Thoracic aorta (tissue), 2 donors: ENCODE data around the gene SLC35E2B. TPM values are rescaled to one million over a fixed set of nuclear protein-coding genes. Genes with fewer than 3 reads are reported as not detected.

Experiments
- ATAC-seq: fragments of 150-250 bp; one replicate; pipeline ENCODE4 v1.8.0; 2017; ENCODE audit warnings: low read depth; ENCODE audit not compliant: insufficient number of reproducible peaks, low FRiP score
- DNase-seq: peaks from one replicate; pipeline ENCODE4 v3.0.0-alpha.2; 2020; ENCODE audit warnings: low spot score
- H3K27ac ChIP-seq, 2 donors: fragments of 200-600 bp; sonication (generic); 1 replicate in 1 of 2; 2 replicates in 1 of 2; pipeline ENCODE4 v1.5.1; 2016; ENCODE audit warnings: mild to moderate bottlenecking in 2 of 2, moderate library complexity in 2 of 2
- H3K27me3 ChIP-seq: fragments of 200-600 bp; sonication (generic); replicated peaks from 2 replicates; pipeline ENCODE4 v1.6.0; 2016; ENCODE audit warnings: mild to moderate bottlenecking; ENCODE audit not compliant: insufficient read depth
- H3K36me3 ChIP-seq: fragments of 200-600 bp; sonication (generic); one replicate; pipeline ENCODE4 v1.5.1; 2016
- H3K4me1 ChIP-seq, 2 donors: fragments of 200-600 bp; sonication (generic); 1 replicate in 1 of 2; 2 replicates in 1 of 2; pipeline versions ENCODE4 v1.5.1 to v1.6.0; 2016; ENCODE audit warnings: low read depth in 2 of 2, mild to moderate bottlenecking in 1 of 2; ENCODE audit not compliant: control insufficient read depth in 1 of 2
- H3K4me3 ChIP-seq: fragments of 200-600 bp; sonication (generic); 2 replicates; pipeline ENCODE4 v1.5.1; 2016; ENCODE audit warnings: mild to moderate bottlenecking
- H3K9me3 ChIP-seq: fragments of 200-600 bp; sonication (generic); 2 replicates; pipeline ENCODE4 v1.5.1; 2016
- total RNA-seq, 2 donors: library from RNA; depleted of rRNA; stranded (reverse); fragments of >200 nt; gene quantifications; one replicate each; pipeline versions ENCODE4 v1.1.0 to v1.2.3, GENCODE V29; 2016
- TF ChIP-seq, protein P1 (sequence below): fragments of 200-600 bp; sonication (generic); IDR thresholded peaks from one replicate; pipeline ENCODE4 v1.5.1; 2019; ENCODE audit warnings: antibody characterized with exemption

Gene SLC35E2B
- total RNA-seq, 2 donors from 2014 or later: 37.2 to 48.3 TPM

- ATAC-seq: no peak
- TF ChIP-seq, protein P1, sequence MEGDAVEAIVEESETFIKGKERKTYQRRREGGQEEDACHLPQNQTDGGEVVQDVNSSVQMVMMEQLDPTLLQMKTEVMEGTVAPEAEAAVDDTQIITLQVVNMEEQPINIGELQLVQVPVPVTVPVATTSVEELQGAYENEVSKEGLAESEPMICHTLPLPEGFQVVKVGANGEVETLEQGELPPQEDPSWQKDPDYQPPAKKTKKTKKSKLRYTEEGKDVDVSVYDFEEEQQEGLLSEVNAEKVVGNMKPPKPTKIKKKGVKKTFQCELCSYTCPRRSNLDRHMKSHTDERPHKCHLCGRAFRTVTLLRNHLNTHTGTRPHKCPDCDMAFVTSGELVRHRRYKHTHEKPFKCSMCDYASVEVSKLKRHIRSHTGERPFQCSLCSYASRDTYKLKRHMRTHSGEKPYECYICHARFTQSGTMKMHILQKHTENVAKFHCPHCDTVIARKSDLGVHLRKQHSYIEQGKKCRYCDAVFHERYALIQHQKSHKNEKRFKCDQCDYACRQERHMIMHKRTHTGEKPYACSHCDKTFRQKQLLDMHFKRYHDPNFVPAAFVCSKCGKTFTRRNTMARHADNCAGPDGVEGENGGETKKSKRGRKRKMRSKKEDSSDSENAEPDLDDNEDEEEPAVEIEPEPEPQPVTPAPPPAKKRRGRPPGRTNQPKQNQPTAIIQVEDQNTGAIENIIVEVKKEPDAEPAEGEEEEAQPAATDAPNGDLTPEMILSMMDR: no peak
- no peak overlapping the region for H3K4me3 ChIP-seq
These were observed 81.8 kb downstream of the SLC35E2B start for GRCh38 chr1:1610796-1611195.

GRCh38 chr1:1609822-1610485 is 82.6 kb downstream of the SLC35E2B start:
- DNase-seq (no peak), ATAC-seq (no peak)
- TF ChIP-seq, protein P1: no peak
- Histone ChIP-seq H3K36me3 (no peaks in the 10 kb centered on the region), H3K9me3 (no peaks in the 10 kb centered on the region), H3K4me1 (peaks cover 10 to 17% of the 10 kb centered on the region in 2 donors), H3K4me3 (no peak overlapping the region), H3K27ac (no peak overlapping the region), H3K27me3 (no peaks in the 10 kb centered on the region)

More at GRCh38 chr1:1610796-1611195, 81.8 kb downstream of the SLC35E2B start:
- Histone ChIP-seq H3K36me3 (no peaks in the 10 kb centered on the region), H3K27ac (no peak overlapping the region), H3K27me3 (no peaks in the 10 kb centered on the region), H3K9me3 (no peaks in the 10 kb centered on the region), H3K4me1 (peaks cover 10 to 17% of the 10 kb centered on the region in 2 donors)
- no peak for DNase-seq

Other genes starting within 250 kb of the SLC35E2B start
- under 1 TPM in 1 of 2 donors, not detected in 1; 0.27 TPM for gene ATAD3C, start 243.1 kb downstream of the SLC35E2B start, total RNA-seq
- 10 to 100 TPM; 15.4 to 30.9 TPM for gene ATAD3B, start 221.0 kb downstream of the SLC35E2B start, total RNA-seq
- 10 to 100 TPM; 16.7 to 17.6 TPM for gene ATAD3A, start 180.6 kb downstream of the SLC35E2B start, total RNA-seq
- gene TMEM240, start 152.2 kb downstream of the SLC35E2B start, total RNA-seq: 10 to 100 TPM; 11.1 TPM
- 10 to 100 TPM; 80.4 to 90.2 TPM for gene SSU72, start 117.9 kb downstream of the SLC35E2B start, total RNA-seq
- 1 to 10 TPM in 1 of 2 donors, under 1 TPM in 1; 0.54 to 2.7 TPM for gene FNDC10, start 92.7 kb downstream of the SLC35E2B start, total RNA-seq
- 100 to 1,000 TPM in 1 of 2 donors, 10 to 100 TPM in 1; 48.6 to 102 TPM for gene MIB2, start 77.3 kb downstream of the SLC35E2B start, total RNA-seq
- 100 to 1,000 TPM in 1 of 2 donors, 10 to 100 TPM in 1; 87.2 to 201 TPM for gene MMP23B, start 60.6 kb downstream of the SLC35E2B start, total RNA-seq
- 10 to 100 TPM; 17.7 to 19.1 TPM for gene CDK11B, start 33.8 kb downstream of the SLC35E2B start, total RNA-seq
- 10 to 100 TPM; 56.3 to 56.7 TPM for gene CDK11A, start 31.6 kb upstream of the SLC35E2B start, total RNA-seq
- 100 to 1,000 TPM in 1 of 2 donors, 10 to 100 TPM in 1; 91.9 to 110 TPM for gene NADK, start 85.7 kb upstream of the SLC35E2B start, total RNA-seq
- 100 to 1,000 TPM; 169 to 200 TPM for gene GNB1, start 198.3 kb upstream of the SLC35E2B start, total RNA-seq
- not detected for gene CALML6, start 222.5 kb upstream of the SLC35E2B start, total RNA-seq
- not detected for gene TMEM52, start 226.5 kb upstream of the SLC35E2B start, total RNA-seq